ENCODE data around the gene TAPBPL. TPM values are rescaled to one million over a fixed set of nuclear protein-coding genes. Genes with fewer than 3 reads are reported as not detected.
"Not testable (repeated sequence)": the region's sequence is repeated elsewhere in the genome, so short reads cannot be mapped to it uniquely, and the experiment has no call there.

Gene TAPBPL
- polyA plus RNA-seq, 1 donor: 38.5 TPM

GRCh38 chr12:6471989-6472360, 20.1 kb downstream of the TAPBPL start:
- Histone ChIP-seq H3K9me3 (ENCODE audit: control insufficient read depth, low read depth, low read length) (peaks cover 4% of the 10 kb centered on the region), H3K27ac (ENCODE audit: low read length) (no peak overlapping the region), H3K4me1 (ENCODE audit: control insufficient read depth, insufficient read depth, low read length) (peaks cover 8% of the 10 kb centered on the region), H3K36me3 (ENCODE audit: control insufficient read depth, insufficient read depth, low read length) (no peaks in the 10 kb centered on the region), H3K4me3 (ENCODE audit: low read length) (no peak overlapping the region), H3K27me3 (ENCODE audit: control insufficient read depth, insufficient read depth, low read length) (no peaks in the 10 kb centered on the region)
- DNase-seq: no peak
- no CpG with 5 or more reads among the region's 1 CpG for WGBS (ENCODE audit: insufficient coverage, low lambda C conversion rate)

- no peak overlapping the region for H3K4me3 ChIP-seq (ENCODE audit: low read length)
- DNase-seq: no peak
- no peak overlapping the region for H3K27ac ChIP-seq (ENCODE audit: low read length)
- no CpG with 5 or more reads among the region's 11 CpGs for WGBS (ENCODE audit: insufficient coverage, low lambda C conversion rate)
- H3K36me3 ChIP-seq (ENCODE audit: control insufficient read depth, insufficient read depth, low read length): no peaks in the 10 kb centered on the region
- peaks cover 8% of the 10 kb centered on the region for H3K4me1 ChIP-seq (ENCODE audit: control insufficient read depth, insufficient read depth, low read length)
- H3K9me3 ChIP-seq (ENCODE audit: control insufficient read depth, low read depth, low read length): peaks cover 5% of the 10 kb centered on the region
- no peaks in the 10 kb centered on the region for H3K27me3 ChIP-seq (ENCODE audit: control insufficient read depth, insufficient read depth, low read length)
These were observed 20.6 kb downstream of the TAPBPL start for GRCh38 chr12:6472491-6472890.

- H3K9me3 ChIP-seq (ENCODE audit: control insufficient read depth, low read depth, low read length); H3K27ac ChIP-seq (ENCODE audit: low read length); H3K4me3 ChIP-seq (ENCODE audit: low read length); H3K36me3 ChIP-seq (ENCODE audit: control insufficient read depth, insufficient read depth, low read length); DNase-seq; H3K4me1 ChIP-seq (ENCODE audit: control insufficient read depth, insufficient read depth, low read length); H3K27me3 ChIP-seq (ENCODE audit: control insufficient read depth, insufficient read depth, low read length): not testable (repeated sequence)
- WGBS (ENCODE audit: insufficient coverage, low lambda C conversion rate): no CpG with 5 or more reads among the region's 48 CpGs
These were observed 23.6 kb downstream of the TAPBPL start for GRCh38 chr12:6475233-6475975.

GRCh38 chr12:6476489-6476888, 24.6 kb downstream of the TAPBPL start:
- no peak overlapping the region for H3K27ac ChIP-seq (ENCODE audit: low read length)

GRCh38 chr12:6477601-6478377, 25.9 kb downstream of the TAPBPL start:
- H3K27me3 ChIP-seq (ENCODE audit: control insufficient read depth, insufficient read depth, low read length): not testable (repeated sequence)
- no CpG with 5 or more reads among the region's 37 CpGs for WGBS (ENCODE audit: insufficient coverage, low lambda C conversion rate)

More at GRCh38 chr12:6476489-6476888, 24.6 kb downstream of the TAPBPL start:
- no peak for DNase-seq
- Histone ChIP-seq H3K9me3 (ENCODE audit: control insufficient read depth, low read depth, low read length) (peaks cover 6% of the 10 kb centered on the region), H3K36me3 (ENCODE audit: control insufficient read depth, insufficient read depth, low read length) (no peaks in the 10 kb centered on the region), H3K27me3 (ENCODE audit: control insufficient read depth, insufficient read depth, low read length) (no peaks in the 10 kb centered on the region), H3K4me1 (ENCODE audit: control insufficient read depth, insufficient read depth, low read length) (no peaks in the 10 kb centered on the region), H3K4me3 (ENCODE audit: low read length) (no peak overlapping the region)
- WGBS (ENCODE audit: insufficient coverage, low lambda C conversion rate): 50% methylated on average over 1 of the region's 3 CpGs

GRCh38 chr12:6478416-6478815, 26.6 kb downstream of the TAPBPL start:
- H3K36me3 ChIP-seq (ENCODE audit: control insufficient read depth, insufficient read depth, low read length): no peaks in the 10 kb centered on the region
- H3K4me3 ChIP-seq (ENCODE audit: low read length): no peak overlapping the region
- DNase-seq: no peak
- no peaks in the 10 kb centered on the region for H3K27me3 ChIP-seq (ENCODE audit: control insufficient read depth, insufficient read depth, low read length)
- peaks cover 6% of the 10 kb centered on the region for H3K9me3 ChIP-seq (ENCODE audit: control insufficient read depth, low read depth, low read length)
- no peak overlapping the region for H3K27ac ChIP-seq (ENCODE audit: low read length)
- no CpG with 5 or more reads among the region's 20 CpGs for WGBS (ENCODE audit: insufficient coverage, low lambda C conversion rate)
- H3K4me1 ChIP-seq (ENCODE audit: control insufficient read depth, insufficient read depth, low read length): no peaks in the 10 kb centered on the region

More at GRCh38 chr12:6477601-6478377, 25.9 kb downstream of the TAPBPL start:
- not testable (repeated sequence) for H3K4me3 ChIP-seq (ENCODE audit: low read length); H3K27ac ChIP-seq (ENCODE audit: low read length); DNase-seq; H3K36me3 ChIP-seq (ENCODE audit: control insufficient read depth, insufficient read depth, low read length); H3K4me1 ChIP-seq (ENCODE audit: control insufficient read depth, insufficient read depth, low read length); H3K9me3 ChIP-seq (ENCODE audit: control insufficient read depth, low read depth, low read length)

GRCh38 chr12:6488240-6488639, 36.4 kb downstream of the TAPBPL start:
- DNase-seq: no peak
- WGBS (ENCODE audit: insufficient coverage, low lambda C conversion rate): no CpG with 5 or more reads among the region's 1 CpG
- peaks cover 6% of the 10 kb centered on the region for H3K4me1 ChIP-seq (ENCODE audit: control insufficient read depth, insufficient read depth, low read length)
- H3K9me3 ChIP-seq (ENCODE audit: control insufficient read depth, low read depth, low read length): no peaks in the 10 kb centered on the region
- H3K4me3 ChIP-seq (ENCODE audit: low read length): no peak overlapping the region
- no peaks in the 10 kb centered on the region for H3K27me3 ChIP-seq (ENCODE audit: control insufficient read depth, insufficient read depth, low read length)
- H3K36me3 ChIP-seq (ENCODE audit: control insufficient read depth, insufficient read depth, low read length): peaks cover 5% of the 10 kb centered on the region
- H3K27ac ChIP-seq (ENCODE audit: low read length): no peak overlapping the region

GRCh38 chr12:6489449-6489848, 37.6 kb downstream of the TAPBPL start:
- 20% methylated on average over 1 of the region's 4 CpGs for WGBS (ENCODE audit: insufficient coverage, low lambda C conversion rate)
- no peaks in the 10 kb centered on the region for H3K27me3 ChIP-seq (ENCODE audit: control insufficient read depth, insufficient read depth, low read length)

GRCh38 chr12:6490673-6491072, 38.8 kb downstream of the TAPBPL start:
- DNase-seq; H3K4me3 ChIP-seq (ENCODE audit: low read length): not testable (repeated sequence)
- no CpG with 5 or more reads among the region's 1 CpG for WGBS (ENCODE audit: insufficient coverage, low lambda C conversion rate)

More at GRCh38 chr12:6489449-6489848, 37.6 kb downstream of the TAPBPL start:
- Histone ChIP-seq H3K9me3 (ENCODE audit: control insufficient read depth, low read depth, low read length) (no peaks in the 10 kb centered on the region), H3K4me3 (ENCODE audit: low read length) (no peak overlapping the region), H3K4me1 (ENCODE audit: control insufficient read depth, insufficient read depth, low read length) (peaks cover 6% of the 10 kb centered on the region), H3K27ac (ENCODE audit: low read length) (no peak overlapping the region), H3K36me3 (ENCODE audit: control insufficient read depth, insufficient read depth, low read length) (peaks cover 5% of the 10 kb centered on the region)
- DNase-seq: no peak

GRCh38 chr12:6492838-6493496, 41.1 kb downstream of the TAPBPL start, which contains the start of gene MRPL51:
Gene MRPL51, minus strand, starts transcription at chr12:6493262. Its CDS starts 126 bp downstream, at chr12:6493136.
- no CpG with 5 or more reads among the region's 39 CpGs for WGBS (ENCODE audit: insufficient coverage, low lambda C conversion rate)
- Histone ChIP-seq H3K9me3 (ENCODE audit: control insufficient read depth, low read depth, low read length) (no peaks in the 10 kb centered on the region), H3K4me3 (ENCODE audit: low read length) (peak within 1 kb of the TSS; percentile 87), H3K27me3 (ENCODE audit: control insufficient read depth, insufficient read depth, low read length) (no peaks in the 10 kb centered on the region), H3K27ac (ENCODE audit: low read length) (peak within 1 kb of the TSS; percentile 98), H3K4me1 (ENCODE audit: control insufficient read depth, insufficient read depth, low read length) (peaks cover 14% of the 10 kb centered on the region), H3K36me3 (ENCODE audit: control insufficient read depth, insufficient read depth, low read length) (peaks cover 12% of the 10 kb centered on the region)
- DNase-seq: peak; percentile 92 to 98

More at GRCh38 chr12:6490673-6491072, 38.8 kb downstream of the TAPBPL start:
- H3K36me3 ChIP-seq (ENCODE audit: control insufficient read depth, insufficient read depth, low read length); H3K27ac ChIP-seq (ENCODE audit: low read length); H3K9me3 ChIP-seq (ENCODE audit: control insufficient read depth, low read depth, low read length); H3K27me3 ChIP-seq (ENCODE audit: control insufficient read depth, insufficient read depth, low read length): not testable (repeated sequence)
- H3K4me1 ChIP-seq (ENCODE audit: control insufficient read depth, insufficient read depth, low read length): peaks cover 14% of the 10 kb centered on the region
